ENCODE results near the gene DCLK1.

DCLK1 gene

DNA sequence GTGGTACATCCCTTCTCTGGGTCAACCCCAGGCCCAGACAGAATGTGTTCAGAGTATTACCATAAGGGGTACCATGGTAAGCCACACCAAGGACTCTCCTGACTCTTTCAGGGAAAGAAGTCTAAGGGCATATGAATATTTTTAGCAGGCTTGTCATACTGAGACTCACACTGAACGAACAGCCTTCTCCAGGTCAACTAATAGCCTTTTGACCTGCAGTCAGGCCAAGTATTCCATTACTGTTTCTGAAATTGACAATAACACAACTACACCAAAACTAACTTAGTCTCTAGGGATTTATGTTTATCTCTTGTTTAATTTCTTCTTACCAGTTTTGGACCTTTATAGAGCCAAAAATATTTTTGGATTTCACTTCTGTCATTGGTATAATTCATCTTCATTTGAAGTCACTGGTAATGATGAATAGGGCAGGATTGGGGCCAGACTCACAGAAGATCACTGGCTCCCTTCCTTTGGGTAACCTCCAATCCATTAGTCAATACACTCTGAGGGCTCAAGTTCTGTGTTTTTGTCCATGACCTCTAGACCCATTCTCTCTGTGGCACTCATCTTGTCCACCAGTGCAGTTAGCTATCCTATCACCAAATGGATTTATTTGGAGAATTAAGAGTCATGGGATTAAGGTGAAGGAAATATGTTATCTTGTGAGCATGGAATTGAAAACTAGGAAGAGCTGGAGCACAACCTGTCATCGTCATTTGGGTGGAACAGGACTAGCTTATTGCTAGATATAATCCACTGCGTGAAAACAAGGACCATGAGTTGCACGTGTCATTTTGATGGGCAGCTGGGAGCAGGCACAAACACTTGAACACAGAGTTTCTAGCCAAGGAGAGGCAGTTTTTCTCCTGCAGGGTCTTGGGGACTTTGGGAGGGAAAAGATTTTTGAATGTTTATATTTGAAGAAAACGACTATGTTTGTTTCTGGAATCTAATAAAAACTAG lies 313.3 kb downstream of the DCLK1 start:
- peak; percentile 36 for DNase-seq

DNA sequence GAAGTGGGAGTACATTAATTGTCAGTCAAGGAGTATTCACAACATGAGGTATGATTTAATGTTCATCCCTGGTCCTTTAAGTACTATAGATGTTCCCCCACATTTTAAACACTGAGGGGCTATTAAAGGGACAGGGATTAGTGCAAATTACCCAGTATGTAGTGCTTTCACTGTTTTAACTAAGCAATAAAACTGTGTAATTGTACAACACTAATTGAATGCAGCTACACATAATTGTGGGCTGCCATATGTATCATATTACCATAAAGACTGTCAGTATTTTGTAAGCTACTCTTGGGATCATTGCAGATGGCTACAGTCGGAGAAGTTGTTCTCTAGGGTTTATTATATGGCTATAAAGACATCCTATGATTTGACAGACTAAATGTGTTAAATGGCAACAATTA lies 316.6 kb downstream of the DCLK1 start:
- peak; percentile 96 for DNase-seq

DNA sequence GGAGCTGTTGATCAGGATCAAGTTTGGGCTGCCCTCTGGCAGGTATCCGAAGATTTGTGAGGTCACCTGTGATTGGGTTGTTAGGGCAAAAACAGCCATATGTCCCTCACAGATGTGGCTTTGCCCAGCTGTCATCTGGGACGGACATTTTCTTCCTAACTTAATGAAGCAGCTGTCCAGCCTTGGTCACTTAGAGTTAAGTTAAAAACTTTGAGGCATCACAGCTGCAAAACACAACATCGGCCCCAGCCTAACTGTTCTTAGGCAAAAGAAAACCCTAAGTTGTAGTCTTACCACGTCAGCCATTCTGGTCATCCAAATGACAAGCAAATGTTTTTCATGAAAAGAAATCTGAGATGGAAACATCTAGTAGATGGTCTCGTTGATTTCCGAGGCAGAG lies 318.4 kb downstream of the DCLK1 start:
- DNase-seq: peak; percentile 45

DNA sequence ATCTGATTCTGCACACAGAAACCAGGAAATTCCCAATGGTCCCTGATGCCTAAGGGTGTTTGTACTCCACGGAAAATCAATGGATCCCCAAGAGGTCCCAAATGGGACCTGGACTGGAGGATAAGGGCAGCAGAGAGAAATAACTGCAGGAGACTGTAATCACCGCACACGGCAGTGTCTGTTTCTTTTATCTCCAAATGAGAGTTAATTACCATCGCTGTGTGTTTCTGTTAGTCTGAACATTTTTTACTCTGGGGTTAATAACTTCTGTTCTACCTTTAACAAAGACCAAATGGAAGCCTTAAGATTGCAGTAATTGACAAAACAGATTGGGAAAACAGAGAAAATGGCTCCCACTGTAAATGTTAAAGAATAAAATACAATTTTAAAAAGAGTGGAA lies 320.9 kb downstream of the DCLK1 start:
- peak; percentile 96 for DNase-seq

DNA sequence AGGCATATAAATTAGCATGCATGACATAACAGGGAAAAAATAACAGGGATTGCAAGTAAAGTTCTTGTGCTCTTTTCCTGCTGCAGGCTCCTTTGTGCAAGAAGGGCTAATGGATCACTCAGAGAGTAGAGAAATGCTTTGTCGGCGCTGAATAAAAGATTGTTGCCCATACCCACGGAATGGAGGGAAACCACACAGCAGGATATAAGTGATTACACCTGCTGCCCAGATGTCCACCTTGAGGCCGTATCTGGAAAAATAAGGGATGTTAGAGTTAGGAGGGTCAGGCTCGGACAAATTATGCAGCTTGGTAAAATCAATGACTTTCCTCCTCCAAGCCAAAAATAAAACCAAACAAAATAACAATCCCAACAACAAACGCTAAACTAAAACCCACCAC lies 322.3 kb downstream of the DCLK1 start:
- DNase-seq: peak; percentile 84

DNA sequence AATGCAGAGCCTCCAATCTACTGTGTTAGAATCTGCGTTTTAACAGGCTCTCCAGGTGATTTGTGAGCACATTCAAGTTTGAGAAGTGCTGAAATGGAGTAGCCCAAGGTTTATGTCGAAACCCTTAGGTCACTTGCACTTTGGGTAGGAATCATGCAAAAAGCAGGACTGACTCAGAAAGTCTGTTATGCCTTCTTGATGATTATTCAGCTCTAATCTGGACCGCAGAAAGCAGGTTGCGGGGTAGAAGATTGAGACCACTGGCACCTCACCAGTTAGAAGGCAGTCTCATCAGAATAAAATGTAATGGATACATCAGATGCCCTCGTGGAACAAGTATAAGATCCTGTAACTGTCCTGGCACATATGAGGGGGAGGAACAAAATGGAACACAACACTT lies 326.3 kb downstream of the DCLK1 start:
- no peak for DNase-seq

DNA sequence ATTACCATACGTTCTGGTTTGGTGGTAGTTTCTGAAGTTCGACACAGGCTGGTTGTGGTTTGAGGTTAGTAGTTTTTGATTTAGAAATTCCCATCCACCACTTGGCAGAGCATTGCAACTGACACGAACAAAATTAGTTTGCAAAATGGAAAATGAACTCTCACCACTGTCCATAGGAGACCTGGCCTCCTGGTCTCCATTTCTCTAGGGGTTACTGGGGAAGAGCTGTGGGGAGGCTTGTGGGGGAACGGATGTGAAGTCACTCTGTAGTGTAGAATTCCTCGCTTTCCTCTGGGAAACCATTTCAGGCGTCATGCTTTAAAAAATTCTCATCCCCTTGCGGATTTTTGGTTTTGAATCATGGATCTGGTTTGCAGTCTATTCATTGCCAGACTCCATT lies 333.2 kb downstream of the DCLK1 start:
- no peak for DNase-seq

DNA sequence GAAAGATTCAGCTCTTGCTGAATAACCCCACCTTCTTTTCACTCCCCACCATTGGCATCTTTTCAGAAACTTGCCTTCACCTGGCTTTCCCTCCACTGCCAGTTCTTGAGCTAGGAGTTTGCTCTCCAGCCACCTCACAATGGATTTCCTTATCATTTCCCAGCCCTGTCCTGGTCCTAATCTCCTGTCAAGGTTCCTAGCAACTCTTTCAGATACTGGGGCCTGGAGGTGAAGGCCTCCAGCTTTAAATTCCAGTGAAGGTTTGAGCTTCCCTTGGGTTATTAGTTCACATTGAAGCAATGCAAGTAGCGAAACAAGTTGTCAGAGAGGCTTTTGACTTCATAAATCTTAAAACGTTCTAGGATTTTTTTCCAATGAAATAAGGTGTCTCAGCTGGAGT lies 333.9 kb downstream of the DCLK1 start:
- no peak for DNase-seq

DNA sequence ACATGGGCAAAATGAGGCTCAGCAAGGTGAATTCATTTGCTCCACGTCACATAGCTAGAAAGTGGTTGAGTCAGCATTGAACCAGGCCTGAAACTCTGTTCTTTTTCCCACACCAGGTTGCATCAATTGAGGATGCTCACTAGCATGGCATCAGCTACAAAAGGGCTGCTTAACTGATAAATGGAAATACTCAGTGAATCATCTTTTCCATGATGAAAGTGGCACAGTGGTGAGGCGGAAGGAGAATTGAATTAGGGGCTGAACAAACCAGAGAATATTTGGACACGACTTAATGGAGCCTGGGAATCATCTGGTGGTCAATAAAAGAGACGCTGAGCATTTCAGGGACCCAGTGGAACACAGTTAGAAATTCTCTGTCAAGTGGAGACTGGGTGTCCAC lies 334.6 kb downstream of the DCLK1 start:
- DNase-seq: no peak

DNA sequence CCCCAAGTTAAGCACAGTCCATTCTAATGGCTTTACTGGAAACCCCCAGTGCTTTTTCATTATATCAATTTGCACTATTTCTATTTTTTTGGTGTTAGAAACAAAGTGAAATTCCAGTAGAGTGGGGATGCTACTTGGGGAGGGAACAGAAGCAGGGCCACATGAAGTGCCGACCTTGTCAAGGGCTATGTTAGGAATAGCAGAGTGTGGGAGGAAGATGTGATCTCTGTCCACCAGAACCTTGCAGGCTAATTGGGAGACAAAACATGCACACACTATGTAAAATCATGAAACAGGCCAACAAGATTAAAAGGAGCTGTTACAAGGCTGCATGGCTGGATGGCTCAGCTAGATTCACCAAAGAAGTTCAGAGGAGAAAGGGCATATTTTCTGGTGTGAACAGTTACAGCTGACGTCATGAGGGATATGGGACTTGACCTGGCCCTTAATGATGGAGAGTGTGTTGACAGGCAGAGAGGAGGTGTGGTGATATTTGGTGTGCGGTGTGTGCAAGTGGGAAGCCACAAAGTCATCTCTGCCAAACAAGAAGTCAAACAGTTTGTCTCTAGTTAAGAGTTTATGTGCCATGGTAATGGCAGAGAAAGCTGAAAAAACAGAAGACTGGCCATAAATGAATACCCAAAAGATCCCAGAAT lies 336.3 kb downstream of the DCLK1 start:
- DNase-seq: no peak

DNA sequence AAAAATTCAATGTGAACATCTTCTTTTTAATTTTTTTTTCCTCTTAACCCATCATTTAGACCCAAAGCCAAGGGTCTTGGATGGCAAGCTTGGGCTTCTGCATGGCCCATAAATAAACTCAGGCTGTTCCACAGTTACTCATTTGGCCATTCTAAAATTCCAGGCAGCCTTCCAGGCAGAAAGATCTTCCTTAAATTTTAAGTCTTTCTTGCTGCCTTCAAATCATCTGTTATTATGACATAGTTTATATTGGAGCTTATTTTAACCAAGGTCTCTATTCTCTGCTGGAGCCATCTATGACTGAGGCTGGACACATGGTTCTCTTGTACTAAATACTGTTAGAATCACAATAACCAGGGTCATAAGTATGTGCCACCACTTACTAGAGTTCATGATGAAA lies 337.4 kb downstream of the DCLK1 start:
- no peak for DNase-seq

DNA sequence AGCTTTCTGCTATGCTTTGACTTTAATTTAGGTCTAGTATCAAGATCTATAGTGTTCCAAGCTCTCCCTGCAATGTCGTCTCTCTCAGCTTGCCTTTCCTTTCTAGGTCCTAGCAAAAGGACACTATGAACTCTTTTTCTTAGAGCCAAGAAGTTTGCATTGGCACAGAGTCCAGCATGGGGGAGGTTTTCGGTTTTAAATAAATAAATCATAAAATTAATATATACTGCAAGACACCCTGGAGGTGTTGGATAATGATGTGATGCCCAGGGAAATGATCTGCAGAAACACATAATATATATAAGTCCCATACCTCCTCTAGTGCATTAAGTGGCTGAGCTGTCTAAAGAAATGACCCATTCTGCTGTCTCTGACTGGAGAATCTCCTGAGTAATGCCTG lies 338.3 kb downstream of the DCLK1 start:
- DNase-seq: peak; percentile 21

DNA sequence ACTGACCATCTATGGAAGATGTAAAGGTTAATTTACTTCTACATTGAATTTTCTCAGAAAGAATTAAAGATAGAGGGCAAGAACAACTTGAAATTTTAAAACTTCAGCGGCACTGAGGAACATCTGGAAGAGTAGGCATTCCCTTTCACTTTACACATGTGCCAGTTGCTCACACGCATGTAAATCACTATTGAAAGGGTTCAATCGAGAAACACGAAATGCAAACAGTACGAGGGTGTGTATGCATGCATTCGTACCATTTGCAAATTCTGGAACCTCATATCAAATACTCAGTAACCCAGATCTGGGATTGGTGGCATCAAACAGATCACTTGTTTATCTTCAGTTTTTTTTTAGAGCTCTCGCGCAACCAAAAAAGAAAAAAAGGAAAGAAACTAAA lies 339.2 kb downstream of the DCLK1 start:
- DNase-seq: no peak

DNA sequence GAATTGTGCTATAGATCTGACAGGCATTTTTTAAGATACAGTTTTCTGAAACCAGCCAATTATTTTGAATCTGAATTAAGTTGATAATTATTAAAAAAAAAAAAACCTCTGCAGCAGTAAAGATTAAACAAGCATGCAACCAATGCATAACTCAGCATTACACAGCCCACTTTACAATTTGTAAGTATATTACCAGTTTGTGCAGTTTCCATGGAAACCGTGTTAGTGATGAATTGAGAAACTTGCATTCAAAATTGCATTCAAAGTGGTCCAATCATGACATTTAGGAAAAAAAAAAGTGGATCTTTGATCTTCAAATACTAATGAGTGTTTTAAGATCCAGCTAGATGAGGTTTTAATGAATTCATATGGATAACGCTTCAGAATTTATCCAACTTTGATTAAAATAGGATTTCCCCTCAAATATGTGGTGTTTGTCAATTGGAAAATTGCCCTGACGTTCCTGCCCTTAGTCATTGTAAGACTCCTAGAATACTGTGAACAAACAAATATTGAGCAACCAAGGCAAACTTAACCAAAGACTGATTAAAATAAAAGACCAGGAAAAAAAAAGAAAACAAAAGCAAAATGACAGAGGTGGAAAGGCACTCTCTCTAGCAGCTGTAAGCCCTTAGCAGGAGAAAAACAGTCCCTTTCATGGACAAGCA lies 339.9 kb downstream of the DCLK1 start:
- DNase-seq: peak; percentile 9

DNA sequence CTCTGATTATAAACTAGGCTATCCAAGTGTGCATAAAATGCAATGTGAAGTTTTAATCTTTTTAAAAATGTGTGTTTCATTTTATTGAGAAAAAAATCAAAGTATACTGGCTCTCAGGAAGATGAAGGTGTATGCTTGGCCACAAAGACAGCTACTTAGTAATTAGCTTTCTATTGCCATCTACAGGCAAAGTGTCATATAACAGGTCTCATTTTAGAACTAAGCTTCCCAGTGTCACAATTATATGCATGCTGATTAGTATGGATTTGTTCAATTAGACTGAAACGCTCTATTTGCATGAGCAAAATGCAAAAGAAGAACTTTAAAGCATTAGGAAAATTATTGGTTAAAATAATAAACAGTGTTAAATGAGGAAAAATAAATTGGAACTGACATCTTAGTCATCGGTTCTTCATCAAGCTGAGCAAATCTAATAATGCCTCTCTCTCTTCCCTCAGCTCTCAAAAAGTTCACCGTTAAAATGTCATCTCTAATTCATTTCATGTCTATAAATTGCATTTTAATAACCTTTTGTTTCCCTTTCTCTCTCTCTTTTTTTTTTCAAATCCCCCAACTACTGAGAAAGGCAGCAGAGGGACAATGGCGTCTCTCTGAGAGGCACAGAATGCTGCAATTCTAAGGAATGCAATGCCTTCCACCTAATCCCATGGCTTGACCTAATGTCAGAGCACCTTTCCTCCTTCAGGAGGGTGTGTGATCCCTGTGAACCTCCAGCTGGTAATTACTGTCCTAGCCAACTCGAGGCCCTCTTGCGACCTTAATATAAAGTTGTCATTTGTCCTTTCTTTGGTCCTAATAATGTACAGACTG lies 341.6 kb downstream of the DCLK1 start:
- DNase-seq: peak; percentile 68

DNA sequence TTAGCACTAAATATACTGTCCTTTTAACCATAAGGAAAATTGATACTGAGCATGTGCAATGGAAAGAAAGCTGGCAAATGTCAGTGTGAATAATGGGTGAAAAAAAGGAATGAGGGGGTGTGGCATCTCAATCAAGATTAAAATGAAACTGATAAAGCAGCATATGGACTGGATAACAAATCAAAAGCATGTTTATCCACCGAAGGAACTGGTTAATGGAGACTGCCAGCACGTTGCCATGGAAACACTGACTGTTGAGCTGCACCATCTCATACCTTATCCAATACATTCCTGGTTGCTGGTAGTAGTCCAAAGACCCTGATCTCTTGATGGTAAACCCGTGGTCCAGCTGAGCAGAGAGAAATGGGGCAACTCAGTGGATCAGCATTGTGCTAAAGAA lies 343.2 kb downstream of the DCLK1 start:
- peak; percentile 48 for DNase-seq

DNA sequence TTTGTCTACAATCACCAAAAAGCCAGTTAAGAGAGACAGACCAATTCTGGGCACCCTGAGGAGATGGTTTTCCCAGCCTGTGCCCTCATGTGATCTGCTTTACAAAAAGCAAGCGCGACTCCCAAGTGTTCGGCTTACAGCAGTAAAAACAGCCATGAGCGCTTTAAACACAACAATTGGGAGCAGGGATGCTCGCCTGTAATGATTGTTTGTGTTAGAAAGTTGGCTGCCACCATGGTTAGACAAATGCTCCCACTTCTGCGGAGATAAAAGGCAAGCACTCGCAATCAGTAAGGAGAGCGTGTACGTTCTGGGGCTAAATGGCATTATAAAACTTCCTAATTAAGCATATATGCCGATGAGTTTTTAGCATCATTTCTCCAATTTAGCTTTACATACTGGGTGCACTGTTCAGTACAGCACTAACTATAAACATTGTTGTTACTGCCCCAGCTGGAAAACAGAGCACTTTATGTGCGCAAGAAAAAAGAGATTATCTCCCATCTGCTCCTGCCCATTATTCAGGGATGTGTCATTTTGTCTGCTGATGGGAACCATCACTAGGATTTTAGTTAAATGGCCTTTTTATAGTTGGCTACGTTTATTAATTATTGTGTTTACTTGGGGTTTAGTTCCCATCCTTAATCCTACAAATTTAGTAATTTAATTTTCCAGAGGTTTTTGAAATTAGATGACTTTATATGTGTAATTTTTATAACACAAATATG lies 345.4 kb downstream of the DCLK1 start:
- DNase-seq: peak; percentile 79

DNA sequence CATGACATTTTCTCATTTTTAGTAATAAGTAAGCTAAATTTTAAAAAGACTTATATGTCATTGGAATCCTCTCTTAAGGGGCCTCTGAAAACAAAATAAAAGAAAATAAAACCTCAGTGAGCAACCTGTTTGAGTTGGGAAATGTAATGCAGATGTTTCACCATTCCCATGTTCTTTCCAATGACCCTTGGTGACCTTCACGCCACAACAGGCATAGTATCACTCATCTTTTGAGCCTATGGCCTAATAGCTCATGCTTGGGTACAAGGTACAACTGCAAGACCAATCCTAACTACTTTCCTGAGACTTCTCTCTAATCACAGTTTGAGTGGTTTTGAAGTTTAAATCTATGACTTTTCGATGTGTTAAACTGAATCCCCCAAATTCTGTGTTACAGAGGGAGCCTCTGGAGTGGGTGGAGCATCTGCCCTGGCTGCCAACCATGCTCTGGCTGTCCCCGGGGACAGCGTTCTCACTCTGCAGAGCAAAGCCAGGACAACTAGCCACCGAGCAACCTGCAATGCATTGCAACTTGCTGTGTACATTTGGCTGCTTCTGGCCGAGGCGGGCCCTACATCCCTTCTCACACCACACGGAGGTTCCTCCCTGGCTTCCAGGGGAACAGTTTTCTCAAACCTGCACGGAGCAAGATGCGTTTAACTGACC lies 346.8 kb downstream of the DCLK1 start:
- DNase-seq: no peak

DNA sequence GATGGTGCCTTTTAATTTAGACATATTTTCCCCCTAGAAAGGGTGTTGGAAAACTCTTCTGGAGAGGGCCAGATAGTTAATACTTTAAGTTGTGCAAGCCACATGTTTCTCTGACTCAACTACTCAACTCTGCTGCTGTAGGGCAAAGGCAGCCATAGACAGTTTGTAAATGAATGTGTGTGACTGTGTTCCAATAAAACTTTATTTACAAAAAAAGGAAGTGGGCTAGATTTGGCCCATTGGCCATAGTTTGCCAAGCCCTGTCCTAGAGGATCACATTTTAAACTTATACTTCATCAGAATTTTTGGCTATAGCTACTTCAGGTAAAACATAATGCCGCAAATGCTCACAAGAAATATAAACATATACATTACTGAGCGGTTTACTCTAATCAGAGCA lies 348.4 kb downstream of the DCLK1 start:
- no peak for DNase-seq

DNA sequence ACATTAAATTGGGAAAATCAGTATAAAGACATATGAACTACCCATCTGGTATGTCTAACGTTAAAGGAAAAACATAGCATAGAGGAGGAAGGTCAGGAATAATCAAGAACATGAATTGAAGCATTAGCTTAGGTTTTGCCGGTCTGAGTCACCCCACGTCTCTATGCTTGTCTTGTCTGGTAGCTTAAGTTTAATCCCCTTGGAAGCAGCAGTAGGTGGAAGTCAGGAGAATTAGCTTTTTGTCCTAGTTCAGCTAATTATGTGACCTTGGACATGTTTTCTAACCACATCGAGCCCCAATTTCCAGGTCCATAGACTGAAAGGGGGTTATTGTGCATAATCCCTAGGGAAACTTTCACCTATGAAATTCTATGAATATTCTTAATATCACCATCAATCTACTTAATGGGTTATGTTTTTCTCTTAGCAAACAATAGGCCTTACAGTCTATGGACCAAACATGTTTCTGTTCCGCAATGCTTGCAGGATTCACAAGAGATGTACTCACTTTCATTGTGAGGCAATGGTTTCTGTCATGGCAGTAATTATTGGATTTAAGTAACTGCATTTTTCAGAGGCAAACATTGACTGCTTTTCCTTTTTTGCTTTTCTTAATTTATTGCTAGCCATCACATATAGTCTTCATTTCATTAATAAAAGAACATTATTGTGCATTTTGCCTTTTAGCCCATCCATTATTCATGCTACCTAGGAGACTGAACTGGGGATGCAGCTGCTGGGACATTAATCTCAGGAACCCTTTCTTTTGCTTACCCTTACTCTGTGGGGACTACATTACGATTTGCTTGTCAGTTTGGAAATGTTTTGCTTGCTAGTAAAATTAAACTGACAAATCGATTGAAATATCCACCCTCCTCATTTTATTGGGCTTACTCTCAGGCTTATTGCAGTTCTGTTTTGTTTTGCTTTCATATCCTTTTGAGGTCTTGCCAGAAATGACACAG lies 349.9 kb downstream of the DCLK1 start:
- DNase-seq: no peak
